H1 (cell line): ENCODE measurements around the gene CLPX. TPM values are rescaled to one million over a fixed set of nuclear protein-coding genes. Genes with fewer than 3 reads are reported as not detected.
"Not testable (repeated sequence)": the region's sequence is repeated elsewhere in the genome, so short reads cannot be mapped to it uniquely, and the experiment has no call there.

ENCODE experiments used
- CTCF ChIA-PET: fragments of 300-600 bp; sonication (Branson Sonifier 250); formaldehyde crosslinking; loops from one replicate; lab custom pipeline; 2021; ENCODE audit not compliant: partially characterized antibody; lab: Charles Lee
- POLR2A ChIA-PET: fragments of 300-600 bp; sonication (Branson Sonifier 250); formaldehyde crosslinking; loops from one replicate; lab custom pipeline; 2021; ENCODE audit warnings: inconsistent platforms; ENCODE audit not compliant: partially characterized antibody; lab: Charles Lee
- DNase-seq, 2 experiments: peaks; one replicate each; pipeline versions ENCODE4 v3.0.0 to v3.0.0-alpha.2; 2010 to 2022; ENCODE audit warnings: low spot score in 2 of 2, low read depth in 1 of 2, mixed read lengths in 1 of 2
- FAIRE-seq: peaks from 2 replicates; lab custom pipeline; 2011; peaks lifted over from hg19 to GRCh38; lab: Jason Lieb, UNC
- H2AFZ ChIP-seq: 2 replicates; pipeline ENCODE4 v1.8.1; 2012; ENCODE audit warnings: low read length, inconsistent platforms
- H2AK5ac ChIP-seq: 2 replicates; pipeline ENCODE4 v1.6.1; 2013; ENCODE audit warnings: low read depth, low read length
- H2BK120ac ChIP-seq: replicated peaks from 2 replicates; pipeline ENCODE3; 2013; ENCODE audit warnings: low read depth, low read length, inconsistent platforms
- H2BK12ac ChIP-seq: 2 replicates; pipeline ENCODE4 v1.6.1; 2013; ENCODE audit warnings: low read depth, low read length
- H2BK15ac ChIP-seq: 2 replicates; pipeline ENCODE4 v1.6.1; 2013; ENCODE audit warnings: low read length
- H2BK20ac ChIP-seq: 2 replicates; pipeline ENCODE4 v1.6.1; 2013; ENCODE audit warnings: low read length
- H2BK5ac ChIP-seq: 2 replicates; pipeline ENCODE4 v1.6.1; 2013; ENCODE audit warnings: low read depth, low read length
- H3K14ac ChIP-seq: 2 replicates; pipeline ENCODE4 v1.6.1; 2013; ENCODE audit warnings: inconsistent platforms; ENCODE audit not compliant: insufficient read length
- H3K18ac ChIP-seq: 2 replicates; pipeline ENCODE4 v1.6.1; 2013; ENCODE audit warnings: low read length; ENCODE audit errors: extremely low read depth
- H3K23ac ChIP-seq: 2 replicates; pipeline ENCODE4 v1.6.1; 2013; ENCODE audit warnings: inconsistent platforms; ENCODE audit not compliant: insufficient read length
- H3K23me2 ChIP-seq: 2 replicates; pipeline ENCODE4 v1.6.1; 2013; ENCODE audit warnings: low read depth, low read length
- H3K27ac ChIP-seq: 2 replicates; pipeline ENCODE4 v1.6.1; 2011; ENCODE audit warnings: low read depth, low read length, inconsistent platforms
- H3K27me3 ChIP-seq, 4 experiments: replicated peaks in 1 of 4; 1 replicate in 1 of 4; 2 replicates in 3 of 4; pipeline versions ENCODE4 v1.6.1 to v1.8.1; 2011 to 2013; ENCODE audit warnings: low read length in 3 of 4, mild to moderate bottlenecking in 3 of 4, inconsistent platforms in 2 of 4, mixed read lengths in 2 of 4, moderate library complexity in 1 of 4; ENCODE audit not compliant: control insufficient read depth in 3 of 4, insufficient read depth in 3 of 4; ENCODE audit errors: extremely low read depth in 1 of 4
- H3K36me3 ChIP-seq, 4 experiments: 2 replicates each; pipeline versions ENCODE4 v1.6.1 to v1.8.1; 2011 to 2013; ENCODE audit warnings: mild to moderate bottlenecking in 4 of 4, low read length in 3 of 4, moderate library complexity in 2 of 4, control low read depth in 1 of 4, inconsistent platforms in 1 of 4; ENCODE audit not compliant: insufficient read depth in 4 of 4, control insufficient read depth in 2 of 4
- H3K4ac ChIP-seq: replicated peaks from 2 replicates; pipeline ENCODE3; 2013; ENCODE audit warnings: low read length, low read depth, mixed read lengths, inconsistent platforms; ENCODE audit not compliant: insufficient read length
- H3K4me1 ChIP-seq, 4 experiments: replicated peaks in 1 of 4; 1 replicate in 1 of 4; 2 replicates in 3 of 4; pipeline versions ENCODE4 v1.6.1 to v1.8.1; 2011 to 2013; ENCODE audit warnings: low read length in 3 of 4, inconsistent platforms in 2 of 4, mixed read lengths in 1 of 4; ENCODE audit not compliant: insufficient read depth in 4 of 4, control insufficient read depth in 3 of 4
- H3K4me2 ChIP-seq, 2 experiments: 2 replicates each; pipeline versions ENCODE4 v1.6.1 to v1.8.1; 2011 to 2013; ENCODE audit warnings: low read depth in 2 of 2, low read length in 2 of 2, control low read depth in 1 of 2, inconsistent platforms in 1 of 2, mild to moderate bottlenecking in 1 of 2; ENCODE audit not compliant: insufficient read depth in 1 of 2
- H3K4me3 ChIP-seq, 4 experiments: fragments of 200-600, 300-600 bp in 1 of 4; sonication (generic), shearing (Covaris generic), sonication (Bioruptor Twin) in 1 of 4; 2 replicates each; pipeline versions ENCODE4 v1.5.1 to v1.8.1; 2011 to 2016; ENCODE audit warnings: low read length in 4 of 4, low read depth in 3 of 4, control low read depth in 2 of 4, inconsistent platforms in 2 of 4, mild to moderate bottlenecking in 2 of 4, mixed read lengths in 1 of 4, moderate library complexity in 1 of 4; ENCODE audit not compliant: insufficient read depth in 2 of 4; ENCODE audit errors: extremely low read depth in 1 of 4
- H3K56ac ChIP-seq: replicated peaks from 2 replicates; pipeline ENCODE3; 2013; ENCODE audit warnings: low read depth, mild to moderate bottlenecking, mixed read lengths, low read length, inconsistent platforms; ENCODE audit not compliant: insufficient read length
- H3K79me1 ChIP-seq: 2 replicates; pipeline ENCODE4 v1.6.1; 2013; ENCODE audit warnings: low read depth, low read length, control low read depth
- H3K79me2 ChIP-seq, 2 experiments: 2 replicates each; pipeline versions ENCODE4 v1.6.1 to v1.8.1; 2012 to 2013; ENCODE audit warnings: low read length in 2 of 2, mild to moderate bottlenecking in 2 of 2, inconsistent platforms in 1 of 2; ENCODE audit not compliant: insufficient read depth in 2 of 2, control insufficient read depth in 1 of 2
- H3K9ac ChIP-seq, 4 experiments: replicated peaks in 1 of 4; 1 replicate in 1 of 4; 2 replicates in 3 of 4; pipeline versions ENCODE4 v1.6.1 to v1.8.1; 2011 to 2013; ENCODE audit warnings: low read depth in 3 of 4, low read length in 3 of 4, control low read depth in 2 of 4, mild to moderate bottlenecking in 2 of 4, moderate library complexity in 2 of 4, inconsistent platforms in 1 of 4; ENCODE audit errors: extremely low read depth in 1 of 4
- H3K9me3 ChIP-seq, 2 experiments: 2 replicates each; pipeline versions ENCODE4 v1.6.1 to v1.8.1; 2012 to 2013; ENCODE audit warnings: mild to moderate bottlenecking in 2 of 2, moderate library complexity in 2 of 2, control low read depth in 1 of 2, inconsistent platforms in 1 of 2, low read depth in 1 of 2, low read length in 1 of 2, mixed read lengths in 1 of 2; ENCODE audit not compliant: insufficient read depth in 2 of 2
- H4K20me1 ChIP-seq, 2 experiments: replicated peaks in 1 of 2; 2 replicates each; pipeline versions ENCODE3 to v1.8.1; 2011 to 2013; ENCODE audit warnings: inconsistent platforms in 2 of 2, low read length in 2 of 2, mild to moderate bottlenecking in 1 of 2; ENCODE audit not compliant: insufficient read depth in 2 of 2, control insufficient read depth in 1 of 2
- H4K5ac ChIP-seq: 2 replicates; pipeline ENCODE4 v1.6.1; 2013; ENCODE audit warnings: low read length, low read depth, mixed read lengths, inconsistent platforms; ENCODE audit not compliant: insufficient read length
- H4K8ac ChIP-seq: 2 replicates; pipeline ENCODE4 v1.8.0; 2013; ENCODE audit warnings: mild to moderate bottlenecking, moderate library complexity, low read length, inconsistent platforms; ENCODE audit not compliant: insufficient read depth; ENCODE audit errors: extremely low read depth
- H4K91ac ChIP-seq: replicated peaks from 2 replicates; pipeline ENCODE3; 2013; ENCODE audit warnings: low read length, mixed read lengths, inconsistent platforms; ENCODE audit not compliant: insufficient read length
- WGBS, 2 experiments: shearing (Covaris generic) in 1 of 2; methylation state at CpG; one replicate each; pipeline versions ENCODE4 v1.1.6 to v1.1.7; 2013 to 2015; ENCODE audit warnings: low lambda C conversion rate in 2 of 2, mixed read lengths in 2 of 2, inconsistent platforms in 1 of 2, low coverage in 1 of 2, missing lambda C conversion rate in 1 of 2; ENCODE audit not compliant: insufficient replicate concordance in 2 of 2, insufficient coverage in 1 of 2, insufficient read length in 1 of 2; ENCODE audit errors: extremely low coverage in 1 of 2, missing lambda C conversion rate in 1 of 2; 5-methylcytosine and 5-hydroxymethylcytosine counted together
- polyA plus RNA-seq, 7 experiments: library from polyadenylated mRNA; depleted of rRNA in 3 of 7; stranded (reverse) in 5 of 7; unstranded in 2 of 7; fragments of >200 nt in 5 of 7; fragments of 200-250 nt in 2 of 7; gene quantifications; 1 replicate in 5 of 7; 2 replicates in 1 of 7; 4 replicates in 1 of 7; pipeline versions ENCODE4 v1.2.1 to v1.2.3, GENCODE V29; 2011 to 2013; ENCODE audit warnings: missing spikeins in 2 of 7, mixed read lengths in 2 of 7
- total RNA-seq: library from RNA; stranded (reverse); fragmentation: NEBNext Ultra II Directional; extraction: Animal tissue kit (Norgen Biotek cat#: 25700); gene quantifications from 2 replicates; pipeline ENCODE4 v1.2.1, GENCODE V29; 2021

CLPX gene
- total and polyA plus RNA-seq, 2 of the 8 experiments (the other 6 are each of a cell fraction or from before 2014, with no cell fraction given): 10.5 to 53.6 TPM

GRCh38 chr15:65099801-65100200, 85.3 kb downstream of the CLPX start:
- FAIRE-seq, H3K79me1 ChIP-seq, H4K91ac ChIP-seq, H3K56ac ChIP-seq, H3K9me3 ChIP-seq, H3K23ac ChIP-seq, H3K4ac ChIP-seq, H3K36me3 ChIP-seq, H3K9ac ChIP-seq, H4K8ac ChIP-seq, H2BK5ac ChIP-seq, H3K79me2 ChIP-seq, H4K20me1 ChIP-seq, H2BK15ac ChIP-seq, H3K4me1 ChIP-seq, H2BK20ac ChIP-seq, H3K23me2 ChIP-seq, H3K14ac ChIP-seq, H2BK120ac ChIP-seq, H3K4me2 ChIP-seq, H2AFZ ChIP-seq, DNase-seq, H2AK5ac ChIP-seq, H3K18ac ChIP-seq, H3K27ac ChIP-seq, H4K5ac ChIP-seq, H3K4me3 ChIP-seq, H2BK12ac ChIP-seq: not testable (repeated sequence)
- H3K27me3 ChIP-seq: peaks cover 0 to 11% (median 5%) of the 10 kb centered on the region in 4 experiments; a peak in 3 of 7 replicates
- POLR2A ChIA-PET: interaction anchor here (0.9 kb wide), 1 partner anchor 11 kb away, joined by 3 read pairs; no protein-coding TSS in a partner anchor
- WGBS, 2 experiments: 85% methylated on average over 10 of the region's 10 CpGs; no CpG with 5 or more reads in 1 of the 2 experiments
- CTCF ChIA-PET: interaction anchor here (0.8 to 9.6 kb wide), 7 partner anchors 11 to 165 kb away, joined by 4 to 259 read pairs (median 10); partner anchors contain the start of gene KBTBD13
